Measurements from ENCODE around the gene RPS6KB1. TPM values are rescaled to one million over a fixed set of nuclear protein-coding genes. Genes with fewer than 3 reads are reported as not detected.
"Not testable (repeated sequence)": the region's sequence is repeated elsewhere in the genome, so short reads cannot be mapped to it uniquely, and the experiment has no call there.

RPS6KB1 gene
- total RNA-seq, 2 donors from 2014 or later = 24.1 to 26.8 TPM

- no peak for TF ChIP-seq CTCF (IDR thresholded peaks at IDR 0.05)
- no peaks in the 10 kb centered on the region for H3K36me3 ChIP-seq
- no peak overlapping the region for H3K9ac ChIP-seq (ENCODE audit: low read depth in 2 of 2, low read length in 2 of 2)
- H3K9me3 ChIP-seq = no peaks in the 10 kb centered on the region
- no peak overlapping the region for H3K4me3 ChIP-seq
- DNase-seq = no peak
- H3K27me3 ChIP-seq = no peaks in the 10 kb centered on the region
- no peaks in the 10 kb centered on the region for H3K4me1 ChIP-seq
- H3K27ac ChIP-seq = no peak overlapping the region
- intact Hi-C loops (cut with DNase I) = no loop called here
These were observed 23.0 kb upstream of the RPS6KB1 start for GRCh38 chr17:59869941-59870218.

- Histone ChIP-seq H3K4me3 (no peak overlapping the region), H3K27me3 (no peaks in the 10 kb centered on the region), H3K27ac (no peak overlapping the region), H3K36me3 (no peaks in the 10 kb centered on the region), H3K4me1 (no peaks in the 10 kb centered on the region), H3K9me3 (no peaks in the 10 kb centered on the region), H3K9ac (ENCODE audit: low read depth in 2 of 2, low read length in 2 of 2) (no peak overlapping the region)
- intact Hi-C loops (cut with DNase I) = no loop called here
- TF ChIP-seq CTCF (IDR thresholded peaks at IDR 0.05) = no peak
- DNase-seq = no peak
These were observed 22.4 kb upstream of the RPS6KB1 start for GRCh38 chr17:59870482-59870881.

GRCh38 chr17:59872351-59872750 is 20.6 kb upstream of the RPS6KB1 start:
- no peak overlapping the region for H3K27ac ChIP-seq
- H3K9ac ChIP-seq (ENCODE audit: low read depth in 2 of 2, low read length in 2 of 2) = no peak overlapping the region
- H3K4me3 ChIP-seq = no peak overlapping the region
- H3K4me1 ChIP-seq = no peaks in the 10 kb centered on the region
- no peaks in the 10 kb centered on the region for H3K36me3 ChIP-seq
- H3K27me3 ChIP-seq = no peaks in the 10 kb centered on the region
- intact Hi-C loops (cut with DNase I) = no loop called here
- DNase-seq = no peak
- H3K9me3 ChIP-seq = no peaks in the 10 kb centered on the region
- TF ChIP-seq CTCF (IDR thresholded peaks at IDR 0.05) = no peak

DNA sequence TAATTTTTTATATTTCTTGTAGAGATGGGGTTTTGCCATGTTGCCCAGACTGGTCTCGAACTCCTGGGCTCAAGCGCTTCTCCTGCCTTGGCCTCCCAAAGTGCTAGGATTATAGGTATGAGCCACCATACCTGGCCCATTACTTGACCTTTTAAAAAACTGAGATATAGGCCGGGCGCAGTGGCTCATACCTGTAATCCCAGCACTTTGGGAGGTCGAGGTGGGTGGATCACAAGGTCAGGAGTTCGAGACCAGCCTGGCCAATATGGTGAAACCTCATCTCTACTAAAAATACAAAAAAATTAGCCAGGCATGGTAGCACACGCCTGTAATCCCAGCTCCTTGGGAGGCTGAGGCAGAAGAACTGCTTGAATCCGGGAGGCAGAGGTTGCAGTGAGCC is 19.5 kb upstream of the RPS6KB1 start:
- H3K4me1 ChIP-seq; H3K9me3 ChIP-seq; intact Hi-C loops (cut with DNase I); H3K27ac ChIP-seq; H3K36me3 ChIP-seq; H3K4me3 ChIP-seq; H3K9ac ChIP-seq (ENCODE audit: low read depth in 2 of 2, low read length in 2 of 2); H3K27me3 ChIP-seq; DNase-seq: not testable (repeated sequence)

DNA sequence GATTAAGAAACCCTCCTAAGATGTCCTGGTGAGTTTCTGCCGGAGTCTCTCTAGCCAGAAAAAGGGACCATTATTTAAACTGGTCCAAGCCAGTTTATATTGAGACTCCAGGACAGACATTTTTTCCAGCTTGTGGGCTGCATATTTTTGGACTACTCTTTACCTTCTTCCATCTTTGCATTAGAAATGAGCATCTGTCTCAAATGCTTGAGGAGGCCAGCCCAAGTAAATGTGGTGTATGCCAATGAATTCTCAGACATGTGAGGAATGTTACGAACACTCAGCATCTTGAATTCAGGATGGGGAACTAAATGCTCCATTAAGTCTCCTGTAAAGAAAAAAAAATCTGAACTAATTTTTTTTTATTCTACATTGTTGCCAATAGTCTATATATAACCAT is 18.5 kb upstream of the RPS6KB1 start:
- intact Hi-C loops (cut with DNase I) = no loop called here
- DNase-seq = no peak
- H3K36me3 ChIP-seq = no peaks in the 10 kb centered on the region
- H3K4me3 ChIP-seq = no peak overlapping the region
- H3K4me1 ChIP-seq = no peaks in the 10 kb centered on the region
- no peaks in the 10 kb centered on the region for H3K9me3 ChIP-seq
- no peak for TF ChIP-seq CTCF (IDR thresholded peaks at IDR 0.05)
- H3K9ac ChIP-seq (ENCODE audit: low read depth in 2 of 2, low read length in 2 of 2) = no peak overlapping the region
- no peak overlapping the region for H3K27ac ChIP-seq
- no peaks in the 10 kb centered on the region for H3K27me3 ChIP-seq

- intact Hi-C loops (cut with DNase I) = no loop called here
- Histone ChIP-seq H3K4me1 (no peaks in the 10 kb centered on the region), H3K27me3 (no peaks in the 10 kb centered on the region), H3K4me3 (no peak overlapping the region), H3K36me3 (no peaks in the 10 kb centered on the region), H3K9me3 (no peaks in the 10 kb centered on the region), H3K9ac (ENCODE audit: low read depth in 2 of 2, low read length in 2 of 2) (no peak overlapping the region), H3K27ac (no peak overlapping the region)
- no peak for DNase-seq
- TF ChIP-seq CTCF (IDR thresholded peaks at IDR 0.05) = no peak
These were observed 16.8 kb upstream of the RPS6KB1 start for GRCh38 chr17:59876107-59876506.
